Endothelial cell (in vitro differentiated cells): Measurements from ENCODE around the gene CCNF. TPM values are rescaled to one million over a fixed set of nuclear protein-coding genes. Genes with fewer than 3 reads are reported as not detected.
"Not testable (repeated sequence)": the region's sequence is repeated elsewhere in the genome, so short reads cannot be mapped to it uniquely, and the experiment has no call there.

Source experiments
- DNase-seq: peaks from one replicate; pipeline ENCODE4 v3.0.0; 2021; ENCODE audit warnings: low spot score
- H3K27ac Mint-ChIP-seq: one replicate; pipeline ENCODE4 v1.8.0; 2021; ENCODE audit warnings: mixed read lengths, inconsistent platforms; ENCODE audit not compliant: unreplicated experiment
- H3K27me3 Mint-ChIP-seq: one replicate; pipeline ENCODE4 v1.8.0; 2021; ENCODE audit warnings: mild to moderate bottlenecking, moderate library complexity, mixed read lengths, inconsistent platforms; ENCODE audit not compliant: unreplicated experiment
- H3K36me3 Mint-ChIP-seq: one replicate; pipeline ENCODE4 v1.8.0; 2021; ENCODE audit warnings: mild to moderate bottlenecking, low read depth, mixed read lengths, inconsistent platforms; ENCODE audit not compliant: unreplicated experiment
- H3K4me1 Mint-ChIP-seq: one replicate; pipeline ENCODE4 v1.8.0; 2021; ENCODE audit warnings: mild to moderate bottlenecking, mixed read lengths, inconsistent platforms; ENCODE audit not compliant: unreplicated experiment
- H3K4me3 Mint-ChIP-seq: one replicate; pipeline ENCODE4 v1.8.0; 2021; ENCODE audit warnings: mild to moderate bottlenecking, mixed read lengths, inconsistent platforms; ENCODE audit not compliant: unreplicated experiment
- H3K9me3 Mint-ChIP-seq: one replicate; pipeline ENCODE4 v1.8.0; 2021; ENCODE audit warnings: mixed read lengths, inconsistent platforms; ENCODE audit not compliant: unreplicated experiment
- total RNA-seq: library from RNA; stranded (reverse); fragmentation: NEBNext Ultra II Directional; extraction: Animal tissue kit (Norgen Biotek cat#: 25700); gene quantifications from one replicate; pipeline ENCODE4 v1.2.1, GENCODE V29; 2021; ENCODE audit not compliant: unreplicated experiment
- TF ChIP-seq, protein P1 (sequence below): fragments of 200-600 bp; sonication (generic); IDR thresholded peaks from one replicate; pipeline ENCODE4 v1.5.0; 2021; ENCODE audit warnings: antibody characterized with exemption; ENCODE audit not compliant: unreplicated experiment

Gene CCNF
- total RNA-seq, 1 donor from 2014 or later = 30.2 TPM

- TF ChIP-seq, protein P1, sequence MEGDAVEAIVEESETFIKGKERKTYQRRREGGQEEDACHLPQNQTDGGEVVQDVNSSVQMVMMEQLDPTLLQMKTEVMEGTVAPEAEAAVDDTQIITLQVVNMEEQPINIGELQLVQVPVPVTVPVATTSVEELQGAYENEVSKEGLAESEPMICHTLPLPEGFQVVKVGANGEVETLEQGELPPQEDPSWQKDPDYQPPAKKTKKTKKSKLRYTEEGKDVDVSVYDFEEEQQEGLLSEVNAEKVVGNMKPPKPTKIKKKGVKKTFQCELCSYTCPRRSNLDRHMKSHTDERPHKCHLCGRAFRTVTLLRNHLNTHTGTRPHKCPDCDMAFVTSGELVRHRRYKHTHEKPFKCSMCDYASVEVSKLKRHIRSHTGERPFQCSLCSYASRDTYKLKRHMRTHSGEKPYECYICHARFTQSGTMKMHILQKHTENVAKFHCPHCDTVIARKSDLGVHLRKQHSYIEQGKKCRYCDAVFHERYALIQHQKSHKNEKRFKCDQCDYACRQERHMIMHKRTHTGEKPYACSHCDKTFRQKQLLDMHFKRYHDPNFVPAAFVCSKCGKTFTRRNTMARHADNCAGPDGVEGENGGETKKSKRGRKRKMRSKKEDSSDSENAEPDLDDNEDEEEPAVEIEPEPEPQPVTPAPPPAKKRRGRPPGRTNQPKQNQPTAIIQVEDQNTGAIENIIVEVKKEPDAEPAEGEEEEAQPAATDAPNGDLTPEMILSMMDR = no peak
- H3K36me3 Mint-ChIP-seq = peaks cover 18% of the 10 kb centered on the region
- no peaks in the 10 kb centered on the region for H3K9me3 Mint-ChIP-seq
- no peak for DNase-seq
- H3K4me1 Mint-ChIP-seq = peaks cover 10% of the 10 kb centered on the region
- peak overlapping the region; percentile 82 for H3K27ac Mint-ChIP-seq
- peak overlapping the region; percentile 79 for H3K4me3 Mint-ChIP-seq
- H3K27me3 Mint-ChIP-seq = no peaks in the 10 kb centered on the region
Observed at GRCh38 chr16:2439598-2439997, 10.4 kb downstream of the CCNF start.

DNA sequence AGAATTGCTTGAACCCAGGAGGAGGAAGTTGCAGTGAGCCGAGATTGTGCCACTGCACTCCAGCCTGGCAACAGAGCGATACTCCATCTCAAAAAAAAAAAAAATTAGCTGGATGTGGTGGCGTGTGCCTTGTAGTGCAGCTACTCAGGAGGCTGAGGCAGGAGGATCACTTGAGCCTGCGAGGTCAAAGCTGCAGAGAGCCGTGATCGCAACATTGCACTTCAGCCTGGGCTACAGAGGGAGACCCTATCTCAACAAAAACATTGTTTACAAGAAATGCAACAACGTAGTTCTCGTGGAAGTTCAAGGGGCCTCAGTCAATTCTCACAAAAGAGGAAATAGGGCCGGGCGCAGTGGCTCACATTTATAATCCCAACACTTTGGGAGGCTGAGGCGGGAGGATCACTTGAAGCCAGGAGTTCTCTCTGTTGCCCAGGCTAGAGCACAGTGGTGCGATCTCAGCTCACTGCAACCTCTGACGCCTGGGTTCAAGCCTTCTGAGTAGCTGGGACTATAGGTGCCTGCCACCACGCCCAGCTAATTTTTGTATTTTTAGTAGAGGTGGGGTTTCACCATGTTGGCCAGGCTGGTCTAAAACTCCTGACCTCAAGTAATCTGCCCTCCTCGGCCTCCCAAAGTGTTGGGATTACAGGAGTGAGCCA, 12.0 kb downstream of the CCNF start:
- H3K9me3 Mint-ChIP-seq, H3K4me3 Mint-ChIP-seq, H3K27ac Mint-ChIP-seq, H3K4me1 Mint-ChIP-seq, H3K27me3 Mint-ChIP-seq, DNase-seq: not testable (repeated sequence)
- peaks cover 16% of the 10 kb centered on the region for H3K36me3 Mint-ChIP-seq

- no peak for DNase-seq
- Mint-ChIP-seq H3K27me3 (peaks cover 2% of the 10 kb centered on the region), H3K4me3 (no peak overlapping the region), H3K9me3 (no peaks in the 10 kb centered on the region), H3K36me3 (peaks cover 21% of the 10 kb centered on the region), H3K27ac (no peak overlapping the region), H3K4me1 (peaks cover 10% of the 10 kb centered on the region)
- TF ChIP-seq, protein P1 = no peak
Observed at GRCh38 chr16:2443555-2443954, 14.3 kb downstream of the CCNF start.

- H3K4me1 Mint-ChIP-seq = no peaks in the 10 kb centered on the region
- no peak for DNase-seq
- H3K4me3 Mint-ChIP-seq = no peak overlapping the region
- peaks cover 33% of the 10 kb centered on the region for H3K36me3 Mint-ChIP-seq
- H3K27me3 Mint-ChIP-seq = peaks cover 7% of the 10 kb centered on the region
- H3K9me3 Mint-ChIP-seq = no peaks in the 10 kb centered on the region
- TF ChIP-seq, protein P1 = no peak
- no peak overlapping the region for H3K27ac Mint-ChIP-seq
Observed at GRCh38 chr16:2447920-2448583, 18.8 kb downstream of the CCNF start.

DNA sequence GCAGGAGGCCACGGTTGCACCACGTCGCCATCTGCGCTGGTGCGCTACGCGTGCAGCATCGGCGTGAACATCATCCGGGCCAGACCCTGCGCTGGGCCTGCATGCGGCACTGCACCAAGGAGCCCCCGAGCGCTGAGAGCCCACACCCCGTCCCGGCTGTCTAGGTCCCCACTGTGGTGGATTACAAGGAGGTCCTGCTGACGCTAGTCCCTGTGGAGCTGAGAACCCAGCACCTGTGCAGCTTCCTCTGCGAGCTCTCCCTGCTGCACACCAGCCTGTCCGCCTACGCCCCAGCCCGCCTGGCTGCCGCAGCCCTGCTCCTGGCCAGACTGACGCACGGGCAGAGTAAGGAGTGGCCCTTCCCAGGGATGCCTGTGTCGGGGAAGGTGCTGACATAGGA, 19.9 kb downstream of the CCNF start:
- DNase-seq = no peak
- no peak overlapping the region for H3K27ac Mint-ChIP-seq
- no peak overlapping the region for H3K4me3 Mint-ChIP-seq
- H3K36me3 Mint-ChIP-seq = peaks cover 39% of the 10 kb centered on the region
- no peaks in the 10 kb centered on the region for H3K4me1 Mint-ChIP-seq
- TF ChIP-seq, protein P1 = no peak
- no peaks in the 10 kb centered on the region for H3K9me3 Mint-ChIP-seq
- H3K27me3 Mint-ChIP-seq = peaks cover 11% of the 10 kb centered on the region
